Measurements from ENCODE around the gene ADAP2. TPM values are rescaled to one million over a fixed set of nuclear protein-coding genes. Genes with fewer than 3 reads are reported as not detected.

The ADAP2 gene
- total RNA-seq, 1 experiment from 2014 or later = 1.2 TPM

Other genes starting within 250 kb of the ADAP2 start
- gene CRLF3, start 97.3 kb upstream of the ADAP2 start, total RNA-seq (2014; rRNA removed; shearing (Covaris generic)) = 8.1 and 13.1 TPM in 2 replicates
- gene ATAD5, start 90.0 kb upstream of the ADAP2 start, total RNA-seq (2014; rRNA removed; shearing (Covaris generic)) = 3.1 and 4.5 TPM in 2 replicates
- 14.0 and 19.4 TPM in 2 replicates for gene TEFM, start 15.7 kb upstream of the ADAP2 start, total RNA-seq (2014; rRNA removed; shearing (Covaris generic))
- gene RNF135, start 49.1 kb downstream of the ADAP2 start, total RNA-seq (2014; rRNA removed; shearing (Covaris generic)) = 11.4 and 15.7 TPM in 2 replicates
- 15.4 and 29.9 TPM in 2 replicates for gene NF1, start 173.0 kb downstream of the ADAP2 start, total RNA-seq (2014; rRNA removed; shearing (Covaris generic))

Measured in M059J (cell line).